CD4-positive, alpha-beta T cell treated with Interferon alpha-2 for 1 hour (primary cell): ENCODE results near the gene PREB.
"Not testable (repeated sequence)": the region's sequence is repeated elsewhere in the genome, so short reads cannot be mapped to it uniquely, and the experiment has no call there.

Experiments
- DNase-seq, 2 donors: peaks; one replicate each; pipeline ENCODE4 v3.0.0-alpha.2; 2020 to 2022

PREB gene, protein sequence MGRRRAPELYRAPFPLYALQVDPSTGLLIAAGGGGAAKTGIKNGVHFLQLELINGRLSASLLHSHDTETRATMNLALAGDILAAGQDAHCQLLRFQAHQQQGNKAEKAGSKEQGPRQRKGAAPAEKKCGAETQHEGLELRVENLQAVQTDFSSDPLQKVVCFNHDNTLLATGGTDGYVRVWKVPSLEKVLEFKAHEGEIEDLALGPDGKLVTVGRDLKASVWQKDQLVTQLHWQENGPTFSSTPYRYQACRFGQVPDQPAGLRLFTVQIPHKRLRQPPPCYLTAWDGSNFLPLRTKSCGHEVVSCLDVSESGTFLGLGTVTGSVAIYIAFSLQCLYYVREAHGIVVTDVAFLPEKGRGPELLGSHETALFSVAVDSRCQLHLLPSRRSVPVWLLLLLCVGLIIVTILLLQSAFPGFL

DNA sequence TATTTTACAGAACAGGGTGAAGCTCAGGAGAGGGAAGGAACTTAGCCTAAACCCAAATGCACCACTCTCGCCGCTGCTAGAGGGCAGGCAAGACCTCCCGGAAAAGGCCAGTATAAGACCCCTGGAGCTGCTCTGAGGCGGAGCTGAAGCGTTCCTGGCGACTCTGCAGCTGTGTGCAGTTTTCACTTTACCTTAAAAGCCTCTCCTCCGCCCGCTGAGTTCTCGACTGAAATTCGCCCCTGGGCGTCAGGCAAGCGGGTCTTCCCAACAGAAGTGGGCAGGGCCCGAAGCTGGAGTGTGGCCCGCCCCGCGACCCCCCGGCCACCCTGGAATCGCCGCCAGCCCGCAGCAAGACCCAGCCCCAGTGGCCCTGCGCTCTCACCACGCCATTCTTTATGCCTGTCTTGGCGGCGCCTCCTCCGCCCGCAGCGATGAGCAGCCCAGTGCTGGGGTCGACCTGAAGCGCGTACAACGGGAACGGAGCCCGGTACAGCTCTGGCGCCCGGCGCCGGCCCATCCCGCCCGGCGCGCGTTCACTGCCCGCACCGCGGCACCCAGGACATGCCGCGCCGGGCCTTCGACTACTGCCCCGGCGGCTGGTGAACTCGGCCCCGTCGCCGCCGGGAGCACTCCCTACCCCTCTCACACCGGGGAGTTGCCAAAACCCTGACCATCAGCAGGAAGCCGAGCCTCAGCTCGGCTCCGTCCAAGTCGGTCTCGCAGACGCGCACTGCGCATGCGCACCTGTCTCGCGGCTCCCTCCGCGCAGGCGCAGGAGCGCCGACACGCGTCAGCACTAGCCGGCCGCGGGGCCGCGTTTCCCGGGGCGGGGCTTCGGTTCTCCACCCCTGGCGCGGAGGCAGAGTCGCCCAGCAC is at the start of gene PREB:
TSS of gene PREB (minus strand) at position 732 of the 876 bp plus-strand sequence. CDS start at position 517, 215 bp downstream.
- DNase-seq, result peak; percentile 97 to 98

DNA sequence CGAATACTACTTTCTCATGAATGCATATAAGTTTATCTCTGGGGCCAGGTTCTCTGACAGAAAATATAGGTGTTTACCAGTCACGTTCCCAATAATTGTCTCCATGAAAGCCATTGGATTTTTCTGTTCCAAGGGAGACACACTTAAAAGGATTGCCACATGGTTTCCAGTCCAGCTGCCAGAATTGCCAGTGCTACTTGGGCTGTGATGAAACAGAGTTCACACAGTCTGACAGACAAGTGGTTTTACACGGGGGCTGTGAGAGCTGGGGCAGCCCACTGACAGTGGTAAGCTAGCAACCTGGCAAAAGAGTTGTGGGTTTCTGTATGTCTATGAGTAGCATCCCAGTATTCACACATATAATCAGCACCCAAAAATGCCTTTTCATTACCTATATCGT is 49.7 kb upstream of the PREB start:
- no peak for DNase-seq

DNA sequence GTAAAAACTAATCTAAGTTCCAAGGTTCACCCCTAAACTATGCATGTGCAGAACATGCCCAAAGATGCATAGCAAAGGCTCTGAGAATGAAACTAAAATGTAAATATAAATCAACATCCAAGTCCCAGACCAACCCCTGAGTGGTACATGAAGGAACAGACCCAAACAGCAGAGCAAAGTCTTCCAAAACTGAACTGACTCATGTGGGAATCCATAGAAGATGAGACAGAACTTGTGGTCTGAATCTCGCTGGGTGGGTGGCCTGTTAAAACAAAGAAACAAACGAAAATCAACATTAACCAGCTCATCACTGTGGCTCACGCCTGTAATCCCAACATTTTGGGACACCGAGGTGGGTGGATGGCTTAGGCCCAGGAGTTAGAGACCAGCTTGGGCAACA is 47.9 kb upstream of the PREB start:
- no peak for DNase-seq

DNA sequence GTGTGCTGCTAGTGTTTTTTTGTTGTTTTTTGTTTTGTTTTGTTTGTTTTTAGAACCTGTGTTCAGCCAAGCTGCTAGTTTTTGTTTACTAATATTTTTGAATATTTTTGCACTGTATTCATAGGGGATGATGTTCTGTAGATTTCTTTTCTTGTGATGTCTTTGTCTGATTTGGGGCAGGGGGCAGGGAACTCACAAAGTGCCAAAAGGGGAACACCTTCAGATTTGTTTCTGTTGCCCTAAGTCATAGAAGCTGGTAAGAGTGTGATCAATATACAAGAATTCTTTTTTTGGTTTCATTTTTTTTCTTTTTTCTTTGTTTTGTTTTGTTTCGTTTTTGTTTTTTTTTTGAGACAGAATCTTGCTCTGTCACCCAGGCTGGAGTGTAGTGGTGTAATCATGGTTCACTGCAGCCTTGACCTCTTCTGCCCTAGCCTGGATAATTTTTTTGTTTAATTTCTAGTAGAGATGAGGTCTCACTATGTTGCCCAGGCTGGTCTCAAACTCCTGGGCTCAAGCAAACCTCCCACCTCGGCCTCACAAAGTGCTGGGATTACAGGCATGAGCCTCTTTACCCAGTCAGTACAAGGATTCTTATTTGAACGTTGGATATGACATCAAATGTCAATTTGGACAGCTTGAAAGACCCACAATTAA is 45.0 kb upstream of the PREB start:
- DNase-seq, result no peak

DNA sequence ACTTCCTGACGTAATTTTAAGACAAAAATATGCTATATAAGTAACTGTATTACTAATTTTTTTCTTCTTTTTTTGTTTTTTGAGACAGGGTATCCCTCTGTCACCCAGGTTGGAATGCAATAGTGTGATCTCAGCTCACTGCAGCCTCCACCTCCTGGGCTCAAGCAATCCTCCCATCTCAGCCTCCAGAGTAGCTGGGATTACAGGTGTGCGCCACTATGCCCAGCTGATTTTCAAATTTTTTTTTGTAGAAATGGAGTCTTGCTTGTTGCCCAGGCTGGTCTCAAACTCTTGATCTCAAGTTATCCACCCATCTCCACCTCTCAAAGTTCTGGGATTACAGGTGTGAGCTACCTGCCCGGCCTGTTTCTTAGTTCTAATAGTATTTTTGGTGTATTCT is 44.0 kb upstream of the PREB start:
- DNase-seq, result no peak

DNA sequence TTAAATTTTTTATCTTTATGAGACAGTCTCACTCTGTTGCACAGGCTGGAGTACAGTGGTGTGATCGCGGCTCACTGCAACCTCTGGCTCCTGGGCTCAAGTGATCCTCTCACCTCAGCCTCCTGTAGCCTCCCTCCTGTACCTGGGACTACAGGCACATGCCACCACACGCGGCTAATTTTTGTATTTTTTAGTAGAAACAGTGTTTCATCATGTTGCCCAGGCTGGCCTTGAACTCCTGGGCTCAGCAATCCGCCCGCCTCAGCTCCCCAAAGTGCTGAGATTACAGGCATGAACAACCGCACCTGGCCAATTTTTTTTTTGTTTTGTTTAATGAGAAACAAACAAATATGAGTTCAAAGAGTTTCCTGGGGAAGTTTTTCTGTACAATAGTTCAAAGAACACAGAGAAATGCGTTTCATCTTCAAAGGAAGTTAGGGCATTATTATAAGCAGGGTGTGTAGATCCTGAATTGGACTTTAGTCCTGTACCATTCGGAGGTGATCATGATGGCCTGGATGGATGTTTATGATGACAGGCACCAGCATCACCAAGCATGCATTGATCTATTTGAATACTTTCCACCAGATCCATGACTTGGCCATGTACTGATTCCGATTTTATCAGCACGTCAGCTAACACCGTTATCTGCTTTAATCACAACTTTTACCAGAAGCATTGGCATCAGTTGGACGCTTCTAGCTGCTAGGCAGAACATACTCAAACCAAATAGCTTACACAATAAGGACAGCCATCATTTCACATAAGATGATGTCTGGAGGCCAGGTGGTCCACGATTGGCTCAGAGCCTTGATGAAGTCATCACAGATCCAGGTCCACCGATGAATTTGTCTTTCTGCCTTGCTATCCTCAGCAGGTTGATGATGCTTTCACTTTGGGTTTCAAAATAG is 43.3 kb upstream of the PREB start:
- DNase-seq, result no peak

DNA sequence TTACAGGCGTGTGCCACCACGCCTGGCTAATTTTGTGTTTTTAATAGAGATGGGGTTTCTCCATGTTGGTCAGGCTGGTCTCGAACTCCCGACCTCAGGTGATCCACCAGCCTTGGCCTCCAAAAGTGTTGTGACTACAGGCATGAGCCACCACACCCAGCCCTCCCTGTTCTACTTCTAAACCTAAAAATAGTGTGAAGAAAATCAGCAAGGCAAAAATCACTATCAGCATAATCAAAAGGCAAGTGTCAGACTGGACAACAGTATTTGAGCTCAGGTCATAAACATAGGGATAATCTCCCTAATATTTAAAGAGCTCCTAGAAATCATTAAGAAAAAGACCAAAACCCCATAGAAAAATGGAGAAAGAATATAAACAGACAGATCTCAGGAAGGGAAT is 41.3 kb upstream of the PREB start:
- not testable (repeated sequence) for DNase-seq

DNA sequence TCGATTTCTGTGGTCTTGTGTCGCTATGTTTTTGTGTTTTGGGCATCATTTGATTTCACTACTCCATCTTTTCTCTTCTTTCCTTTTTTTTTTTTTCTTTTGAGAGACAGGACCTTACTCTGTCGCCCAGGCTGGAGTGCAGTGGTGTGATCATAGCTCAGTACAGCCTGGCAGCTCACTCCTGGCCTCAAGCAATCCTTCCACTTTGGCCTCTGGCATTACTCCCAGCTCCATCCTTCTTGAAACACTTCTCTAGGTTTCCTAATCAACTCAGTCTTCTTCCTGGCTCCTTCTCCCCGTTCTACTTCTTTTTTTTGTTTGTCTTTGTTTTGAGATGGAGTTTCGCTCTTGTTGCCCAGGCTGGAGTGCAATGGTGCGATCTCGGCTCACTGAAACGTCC is 40.9 kb upstream of the PREB start:
- DNase-seq, result no peak

DNA sequence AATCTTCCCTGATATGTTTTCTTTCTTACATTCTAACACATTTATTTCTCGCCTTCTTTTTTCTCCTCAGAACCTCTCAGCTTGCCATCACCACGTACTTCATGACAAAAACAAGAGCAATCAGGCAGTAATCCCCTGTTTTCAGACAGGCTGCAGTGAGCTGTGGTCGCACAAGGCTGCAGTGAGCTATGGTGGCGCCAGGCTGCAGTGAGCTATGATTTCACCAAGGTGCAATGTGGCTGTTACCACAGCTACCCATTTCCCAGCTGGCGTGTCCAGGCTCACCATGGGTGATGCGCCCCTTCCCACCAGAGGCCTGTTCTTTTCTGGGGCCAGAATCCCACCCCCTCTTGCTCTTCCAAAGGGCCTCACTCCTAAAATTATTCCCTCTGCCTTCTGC is 40.2 kb upstream of the PREB start:
- DNase-seq, result no peak

DNA sequence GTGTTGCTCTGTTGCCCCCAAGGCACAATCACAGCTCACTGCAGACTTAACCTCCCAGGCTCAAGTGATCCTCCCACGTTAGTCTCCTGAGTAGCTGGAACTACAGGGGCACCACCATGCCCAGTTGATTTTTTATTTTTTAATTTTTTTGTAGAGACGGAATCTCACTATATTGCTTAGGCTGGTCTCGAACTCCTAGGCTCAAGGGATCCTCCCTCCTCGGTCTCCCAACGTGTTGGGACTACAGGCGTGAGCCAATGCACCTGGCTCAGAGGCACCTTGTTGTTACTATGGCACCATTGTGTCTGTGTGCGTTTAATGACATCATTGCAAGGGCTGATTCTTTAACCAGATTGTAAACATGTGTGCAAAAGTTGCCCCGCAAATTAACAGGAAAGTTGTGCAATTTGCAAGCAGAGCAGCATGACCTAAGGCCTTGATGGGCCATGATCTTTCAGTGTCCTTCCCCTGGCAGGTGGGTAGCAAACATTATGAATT is 37.0 kb upstream of the PREB start:
- no peak for DNase-seq

DNA sequence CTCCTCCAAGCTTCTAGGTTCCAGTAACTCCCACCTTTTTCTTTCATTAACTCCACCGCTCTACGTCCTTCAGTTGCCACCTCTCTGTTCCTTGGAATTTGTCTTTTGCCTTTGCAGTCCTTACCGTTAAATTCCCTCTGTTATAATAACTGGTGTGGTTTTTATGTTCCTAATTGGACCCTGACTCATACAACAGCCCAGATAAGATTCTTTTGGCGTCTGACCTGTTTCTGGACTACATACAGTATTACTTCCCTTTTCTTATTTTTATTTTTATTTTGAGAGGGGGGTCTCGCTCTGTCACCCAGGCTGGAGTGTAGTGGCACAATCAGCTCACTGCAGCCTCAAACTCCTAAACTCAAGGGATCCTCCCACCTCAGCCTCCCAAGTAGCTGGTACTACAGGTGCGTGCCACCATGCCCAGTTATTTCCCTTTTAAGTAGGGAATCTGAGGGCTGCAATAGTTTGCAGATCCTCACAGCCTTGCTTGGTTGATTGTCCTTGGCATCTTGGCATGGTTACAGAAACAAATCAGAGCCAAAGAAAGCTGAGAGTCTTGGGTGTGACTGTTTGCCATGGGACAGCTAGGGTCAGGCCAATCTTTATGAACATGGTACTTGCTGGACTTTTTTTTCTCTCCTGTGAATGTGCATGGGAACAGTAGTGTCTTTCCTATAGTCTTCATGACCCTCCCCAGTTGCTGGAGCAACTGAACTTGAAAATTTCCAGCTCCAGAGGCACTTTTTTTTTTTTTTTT is 36.3 kb upstream of the PREB start:
- no peak for DNase-seq

DNA sequence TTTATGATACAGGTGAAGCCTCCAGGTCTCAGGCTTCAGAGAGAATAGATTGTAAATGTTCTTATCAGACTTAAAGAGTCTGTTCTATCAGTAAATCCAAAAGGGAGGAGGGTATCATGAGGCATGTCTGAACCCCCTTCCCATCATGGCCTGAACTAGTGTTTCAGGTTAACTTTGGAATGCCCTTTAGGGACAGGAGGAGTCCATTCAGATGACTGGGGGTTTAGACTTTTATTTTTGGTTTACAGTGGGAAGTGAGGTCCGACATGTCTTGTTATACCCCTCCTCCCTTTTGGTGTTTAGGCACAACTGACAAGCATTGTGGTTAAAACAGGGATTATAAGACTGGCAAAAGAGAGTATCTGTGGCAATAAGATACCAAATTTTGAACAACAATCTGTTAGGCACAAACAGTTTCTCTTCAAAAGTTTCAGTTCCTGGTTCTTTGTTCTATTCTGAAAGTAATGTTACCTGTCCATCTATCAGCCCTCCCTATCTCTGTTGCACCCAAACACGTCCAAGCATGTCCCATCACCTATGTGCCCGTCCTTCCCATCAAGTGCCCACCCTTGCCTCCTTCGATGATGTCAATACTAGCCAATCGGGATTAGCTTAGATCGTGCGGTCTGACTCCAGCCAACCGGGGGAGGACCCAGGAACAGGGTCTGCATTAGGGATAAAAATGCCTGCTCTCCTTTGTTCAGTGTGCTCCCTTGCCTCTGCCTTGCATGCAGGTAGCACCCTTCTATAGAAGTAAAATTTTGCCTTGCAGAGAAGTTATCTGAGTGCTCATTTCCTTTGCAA is 30.7 kb upstream of the PREB start:
- DNase-seq, result no peak

DNA sequence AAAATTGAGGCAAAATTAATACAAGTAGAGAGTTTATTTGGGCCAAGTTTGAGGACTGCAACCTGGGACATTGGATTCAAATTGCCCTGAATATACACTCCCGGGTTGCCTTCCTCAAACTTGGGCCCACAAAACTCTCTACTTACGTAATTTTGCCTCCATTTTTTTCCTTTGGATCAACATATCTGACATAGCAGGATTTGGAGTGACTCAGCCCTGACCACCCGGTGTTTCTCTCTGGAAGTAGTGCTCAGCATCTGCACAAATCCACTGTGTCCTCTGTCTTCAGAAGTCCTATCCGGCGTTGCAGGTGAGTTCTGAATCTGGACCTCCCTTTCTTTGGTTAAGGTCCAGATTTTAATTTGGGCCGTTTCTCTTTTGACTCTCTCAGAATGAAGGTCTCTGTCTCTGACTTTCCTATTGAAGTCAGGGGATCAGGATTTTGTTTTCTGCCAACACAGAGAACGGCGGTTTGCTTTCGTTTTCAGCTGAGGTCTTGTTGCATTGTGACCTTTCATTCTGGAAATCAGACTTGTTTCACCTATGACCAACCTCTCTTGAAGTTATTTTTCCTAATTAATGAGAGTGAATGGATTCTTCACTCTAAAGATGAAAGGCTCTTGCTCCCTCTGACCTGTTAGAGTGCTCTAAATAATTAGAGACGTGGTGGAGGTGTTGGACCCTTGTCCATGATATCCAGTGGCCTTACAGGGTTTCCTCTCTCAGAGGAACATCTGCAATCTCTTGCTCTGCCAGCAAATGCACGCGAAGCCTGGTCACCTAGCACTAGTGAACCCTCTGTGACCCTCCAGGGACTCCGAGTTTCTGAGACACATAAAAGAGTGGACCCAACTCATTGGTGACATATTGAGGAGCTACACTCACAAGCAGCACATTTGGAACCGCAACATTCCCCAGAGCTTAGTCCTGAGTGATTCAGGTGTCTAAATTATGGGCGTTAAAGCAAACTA is 28.0 kb upstream of the PREB start:
- no peak for DNase-seq

DNA sequence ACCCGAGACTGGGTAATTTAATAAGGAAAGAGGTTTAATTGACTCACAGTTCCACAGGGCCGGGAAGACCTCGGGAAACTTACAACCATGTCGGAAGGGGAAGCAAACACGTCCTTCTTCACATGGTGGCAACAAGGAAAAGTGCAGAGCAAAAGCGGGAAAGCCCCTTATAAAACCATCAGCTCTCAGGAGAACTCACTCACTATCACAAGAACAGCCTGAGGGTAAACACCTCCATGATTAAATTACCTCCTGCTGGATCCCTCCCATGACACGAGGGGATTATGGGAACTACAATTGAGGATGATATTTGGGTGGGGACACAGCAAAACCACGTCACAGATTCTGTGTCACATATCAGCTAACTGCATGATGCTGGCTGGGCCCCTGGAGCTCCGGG is 25.8 kb upstream of the PREB start:
- no peak for DNase-seq

DNA sequence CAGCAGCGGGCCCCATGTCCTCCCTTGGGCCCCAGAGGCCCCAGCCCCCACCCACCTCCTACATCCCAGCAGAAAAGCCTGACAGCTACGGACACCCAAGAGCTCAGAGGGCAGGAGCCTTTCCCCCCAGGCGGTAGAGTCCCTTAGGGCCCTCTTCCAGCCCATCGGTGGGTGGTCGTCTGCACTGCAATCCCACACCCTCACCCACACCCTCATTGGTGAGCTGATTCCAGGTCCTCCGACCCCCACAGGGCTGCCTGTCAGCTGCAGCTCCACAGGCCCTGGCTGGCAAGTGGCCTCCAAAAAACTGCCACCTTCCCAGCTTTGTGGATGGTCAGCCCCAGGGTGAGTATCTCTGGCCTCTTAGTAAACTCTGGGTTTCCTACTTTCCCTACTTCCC is 24.8 kb upstream of the PREB start:
- DNase-seq, result no peak

DNA sequence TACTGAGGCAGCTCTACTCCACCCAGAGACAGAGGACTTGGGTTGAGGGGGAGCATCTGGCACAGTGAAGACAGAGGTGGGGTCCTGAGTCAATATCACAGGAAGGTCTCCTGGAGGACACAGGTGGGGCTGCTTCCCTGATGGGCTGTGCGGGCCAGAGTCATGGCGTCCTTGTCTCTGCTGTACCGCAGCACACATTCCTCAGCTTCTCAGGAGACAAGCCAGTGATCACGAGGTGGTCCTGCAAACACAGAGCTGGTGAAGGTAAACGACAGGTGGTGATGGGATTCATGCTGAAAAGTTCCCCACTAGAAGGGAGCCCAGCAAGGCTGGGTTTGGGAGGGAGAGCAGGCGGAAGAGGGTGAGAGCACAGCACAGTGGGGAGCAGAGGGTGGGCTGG is 24.0 kb upstream of the PREB start:
- DNase-seq, result no peak

DNA sequence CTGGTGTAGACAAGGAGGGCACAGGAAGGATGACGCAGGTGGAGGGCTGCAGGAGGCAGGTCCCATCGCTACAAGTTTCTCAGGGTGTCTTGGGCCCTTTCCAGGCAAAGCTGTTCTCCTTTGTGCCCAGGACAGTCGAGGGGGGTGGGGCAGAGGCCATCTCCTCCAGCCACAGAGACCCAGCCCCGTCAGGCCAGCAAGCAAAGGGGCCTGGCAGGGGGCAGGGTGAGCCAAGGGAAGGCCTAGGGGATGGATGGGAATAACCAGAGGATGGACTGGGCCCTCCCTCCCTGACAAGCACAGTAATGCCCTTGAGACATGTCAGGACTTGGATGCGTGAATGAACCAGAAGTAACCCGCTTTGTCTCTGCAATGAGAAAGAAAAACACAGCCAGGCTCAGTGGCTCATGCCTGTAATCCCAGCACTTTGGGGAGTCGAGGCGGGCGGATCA is 20.7 kb upstream of the PREB start:
- DNase-seq, result no peak

DNA sequence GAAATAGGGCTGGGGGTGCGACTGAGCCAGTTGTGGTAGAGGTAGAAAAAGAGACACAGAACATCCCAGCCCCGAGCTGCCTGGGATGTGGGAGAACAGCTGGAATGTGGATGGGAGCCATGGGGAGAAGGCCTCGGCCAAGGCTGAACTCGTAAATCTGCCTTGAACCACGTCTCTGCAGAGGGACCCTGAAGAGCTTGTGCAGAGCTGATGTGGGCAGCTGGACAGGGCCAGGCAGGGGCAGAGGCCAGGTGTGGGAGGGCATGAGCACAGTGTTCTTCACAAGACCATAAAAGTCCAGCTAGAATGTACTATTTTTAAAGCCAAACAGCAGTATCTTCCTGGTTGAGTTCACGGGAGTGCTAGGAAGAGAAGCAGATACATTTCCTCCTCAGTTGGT is 20.1 kb upstream of the PREB start:
- no peak for DNase-seq

DNA sequence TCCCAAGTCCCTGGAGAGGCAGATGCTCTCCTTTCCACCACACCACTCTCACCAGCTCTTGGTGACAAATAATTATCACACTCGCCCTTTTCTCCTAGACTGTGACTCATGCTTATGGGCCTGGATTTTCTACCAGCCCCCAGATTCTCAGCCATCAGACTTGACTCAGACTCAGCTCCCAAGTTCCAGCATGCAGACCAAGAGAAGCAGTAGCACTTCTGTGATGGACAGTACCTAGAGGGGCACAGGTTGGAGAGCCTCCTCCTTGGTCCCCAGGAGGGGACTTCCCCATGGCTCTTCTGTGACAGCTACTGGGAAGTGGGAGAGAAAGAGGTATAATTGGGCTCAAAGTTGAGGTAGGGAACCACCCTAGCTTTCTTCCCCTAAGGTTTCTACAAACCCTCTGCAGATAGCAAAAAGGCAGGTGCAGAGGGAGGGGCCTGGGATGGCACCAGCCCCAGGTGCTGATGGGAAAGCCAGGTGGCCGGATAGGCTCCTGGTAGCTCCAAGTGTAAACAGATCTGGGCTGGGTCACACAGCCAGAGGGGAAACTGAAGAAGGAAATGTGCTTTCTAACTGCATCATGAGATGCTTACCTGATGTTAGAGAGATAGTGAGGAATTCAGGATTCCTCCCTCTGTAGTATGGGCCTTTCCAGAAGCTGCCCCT is 18.5 kb upstream of the PREB start:
- DNase-seq, result no peak
